Uterus (tissue), 4 donors: Measurements from ENCODE around the gene PSMD12. TPM values are rescaled to one million over a fixed set of nuclear protein-coding genes. Genes with fewer than 3 reads are reported as not detected.

Experiments used
- DNase-seq, 2 donors: peaks; one replicate each; pipeline ENCODE4 v3.0.0-alpha.2; 2019 to 2020
- H3K27ac ChIP-seq, 2 donors: fragments of 200-600 bp; sonication (generic); 1 replicate in 1 of 2; 2 replicates in 1 of 2; pipeline ENCODE4 v1.5.1; 2016 to 2018
- H3K27me3 ChIP-seq, 2 donors: fragments of 200-600 bp; sonication (generic); one replicate each; pipeline ENCODE4 v1.5.1; 2018 to 2019; ENCODE audit warnings: control low read depth in 1 of 2
- H3K36me3 ChIP-seq, 2 donors: fragments of 200-600 bp; sonication (generic); one replicate each; pipeline ENCODE4 v1.5.1; 2019; ENCODE audit warnings: control low read depth in 1 of 2
- H3K4me1 ChIP-seq, 2 donors: fragments of 200-600 bp; sonication (generic); one replicate each; pipeline ENCODE4 v1.5.1; 2018 to 2019; ENCODE audit warnings: control low read depth in 1 of 2
- H3K4me3 ChIP-seq, 2 donors: fragments of 200-600 bp; sonication (generic); 1 replicate in 1 of 2; 2 replicates in 1 of 2; pipeline ENCODE4 v1.5.1; 2018 to 2019; ENCODE audit warnings: mild to moderate bottlenecking in 1 of 2
- H3K9me3 ChIP-seq, 2 donors: fragments of 200-600 bp; sonication (generic); one replicate each; pipeline ENCODE4 v1.5.1; 2019; ENCODE audit warnings: control low read depth in 1 of 2
- CTCF ChIP-seq, 4 experiments: fragments of 200-600 bp in 2 of 4; fragments of 450-650 bp in 2 of 4; sonication (generic) in 2 of 4; IDR thresholded peaks; one replicate each; pipeline ENCODE4 v1.5.1; 2016 to 2019; ENCODE audit warnings: antibody characterized with exemption in 4 of 4, mild to moderate bottlenecking in 2 of 4, moderate library complexity in 1 of 4
- POLR2A ChIP-seq, 2 donors: fragments of 450-650 bp; IDR thresholded peaks; one replicate each; pipeline ENCODE4 v1.6.1; 2016; ENCODE audit warnings: antibody characterized with exemption in 2 of 2, mild to moderate bottlenecking in 1 of 2, moderate library complexity in 1 of 2
- intact Hi-C: fragments of 100-400 bp; cut with DNase I; formaldehyde crosslinking; loops from one replicate; pipeline ENCODE4 v1.15.1; 2023; ENCODE audit warnings: low total_unique reads
- total RNA-seq, 4 donors: library from RNA; depleted of rRNA in 3 of 4; stranded (reverse); fragments of >200 nt in 3 of 4; gene quantifications; one replicate each; pipeline versions ENCODE4 v1.1.0 to v1.2.4, GENCODE V29; 2014 to 2023
- donor health status: DM: yes; HTN: yes; CAD: no.

PSMD12 gene
- total RNA-seq, 4 donors from 2014 or later: 10.5 to 55.6 (median 24.9) TPM

DNA sequence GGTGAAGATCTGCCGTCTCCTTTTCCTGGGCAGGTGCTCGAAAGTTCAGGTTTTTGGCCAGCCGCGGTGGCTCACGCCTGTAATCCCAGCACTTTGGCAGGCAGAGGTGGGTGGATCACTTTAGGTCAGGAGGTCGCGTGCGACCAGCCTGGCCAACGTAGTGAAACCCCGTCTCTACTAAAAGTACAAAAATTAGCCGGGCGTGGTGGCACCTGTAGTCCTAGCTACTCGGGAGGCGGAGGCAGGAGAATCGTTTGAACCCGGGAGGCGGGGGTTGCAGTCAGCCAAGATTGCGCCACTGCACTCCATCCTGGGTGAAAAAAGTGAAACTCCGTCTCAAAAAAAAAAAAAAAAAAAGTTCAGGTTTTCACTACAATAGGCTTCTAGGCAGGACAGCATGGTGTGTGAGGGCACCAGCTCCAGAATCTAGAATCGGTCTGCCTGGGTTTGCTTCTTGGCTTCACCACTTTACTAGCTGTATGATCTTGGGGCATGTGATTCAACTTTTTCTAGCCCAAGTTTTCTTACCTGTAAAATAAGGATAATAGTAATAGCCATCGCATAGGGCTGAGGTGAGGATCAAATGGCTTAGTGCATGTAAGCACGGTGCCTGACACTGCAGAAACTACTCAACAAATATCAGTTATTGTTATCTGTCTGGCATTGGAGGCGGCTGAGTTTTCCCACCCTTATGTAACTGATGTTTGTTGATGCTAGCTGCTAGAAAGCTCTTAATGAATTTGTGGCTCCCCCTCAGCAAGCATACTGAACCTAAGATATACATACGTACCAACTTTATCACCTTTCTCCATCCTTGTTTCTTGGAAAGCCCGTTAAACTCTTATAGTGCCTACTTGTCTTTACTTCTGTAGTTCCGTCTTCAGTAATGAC lies 1.3 kb downstream of the PSMD12 start:
- no peaks in the 10 kb centered on the region for H3K36me3 ChIP-seq
- H3K4me1 ChIP-seq: peaks cover 0 to 15% of the 10 kb centered on the region in 2 donors
- intact Hi-C loops: no loop called here
- H3K27me3 ChIP-seq: no peaks in the 10 kb centered on the region
- H3K9me3 ChIP-seq: no peaks in the 10 kb centered on the region
- peak overlapping the region; percentile 86 to 93 for H3K4me3 ChIP-seq
- H3K27ac ChIP-seq: peak overlapping the region; percentile 89 to 91
- TF ChIP-seq CTCF (IDR thresholded peaks at IDR 0.05) (no peak), POLR2A (IDR thresholded peaks at IDR 0.05) (no peak)
- no peak for DNase-seq

DNA sequence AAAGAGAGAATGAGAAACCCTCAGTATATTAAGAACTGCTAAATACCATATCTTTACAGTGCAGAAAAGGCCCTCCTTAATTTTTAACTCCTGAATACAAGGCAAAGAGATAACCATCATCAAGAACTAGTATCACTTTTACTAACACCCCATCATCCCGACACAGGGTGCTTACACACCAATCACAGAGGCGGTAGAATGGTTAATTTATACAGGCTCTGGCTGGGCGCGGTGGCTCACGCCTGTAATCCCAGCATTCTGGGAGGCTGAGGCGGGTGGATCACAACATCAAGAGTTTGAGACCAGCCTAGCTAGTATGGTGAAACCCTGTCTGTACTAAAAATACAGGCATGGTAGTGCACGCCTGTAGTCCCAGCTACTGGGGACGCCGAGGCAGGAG lies 4.2 kb downstream of the PSMD12 start:
- Histone ChIP-seq H3K9me3 (no peaks in the 10 kb centered on the region), H3K4me1 (peaks cover 0 to 15% of the 10 kb centered on the region in 2 donors), H3K27me3 (no peaks in the 10 kb centered on the region), H3K4me3 (no peak overlapping the region), H3K36me3 (no peaks in the 10 kb centered on the region), H3K27ac (no peak overlapping the region)
- intact Hi-C loops: no loop called here
- DNase-seq: no peak
- TF ChIP-seq CTCF (IDR thresholded peaks at IDR 0.05) (no peak), POLR2A (IDR thresholded peaks at IDR 0.05) (no peak)

DNA sequence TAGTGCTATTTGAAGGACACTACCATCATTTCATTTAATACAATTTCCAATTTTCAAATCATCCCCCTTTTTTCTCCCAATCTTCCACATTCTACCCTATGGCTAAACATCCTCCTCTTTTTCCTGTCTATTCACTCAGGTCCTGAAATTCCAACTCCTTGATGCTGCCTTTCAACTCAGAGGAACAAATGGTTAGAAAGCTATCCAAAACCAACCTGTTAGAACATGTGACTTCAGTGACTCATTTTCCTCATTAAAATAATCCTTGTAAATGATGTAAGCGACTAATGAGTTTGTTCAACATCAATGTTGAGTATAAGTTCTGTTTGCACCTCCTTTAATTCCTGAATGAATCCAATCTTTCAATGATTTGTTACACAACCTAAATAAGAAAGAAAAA lies 5.5 kb downstream of the PSMD12 start:
- Histone ChIP-seq H3K9me3 (no peaks in the 10 kb centered on the region), H3K4me3 (no peak overlapping the region), H3K27me3 (no peaks in the 10 kb centered on the region), H3K36me3 (no peaks in the 10 kb centered on the region), H3K4me1 (peaks cover 0 to 15% of the 10 kb centered on the region in 2 donors), H3K27ac (no peak overlapping the region)
- intact Hi-C loops: no loop called here
- TF ChIP-seq CTCF (IDR thresholded peaks at IDR 0.05) (no peak), POLR2A (IDR thresholded peaks at IDR 0.05) (no peak)
- DNase-seq: no peak

DNA sequence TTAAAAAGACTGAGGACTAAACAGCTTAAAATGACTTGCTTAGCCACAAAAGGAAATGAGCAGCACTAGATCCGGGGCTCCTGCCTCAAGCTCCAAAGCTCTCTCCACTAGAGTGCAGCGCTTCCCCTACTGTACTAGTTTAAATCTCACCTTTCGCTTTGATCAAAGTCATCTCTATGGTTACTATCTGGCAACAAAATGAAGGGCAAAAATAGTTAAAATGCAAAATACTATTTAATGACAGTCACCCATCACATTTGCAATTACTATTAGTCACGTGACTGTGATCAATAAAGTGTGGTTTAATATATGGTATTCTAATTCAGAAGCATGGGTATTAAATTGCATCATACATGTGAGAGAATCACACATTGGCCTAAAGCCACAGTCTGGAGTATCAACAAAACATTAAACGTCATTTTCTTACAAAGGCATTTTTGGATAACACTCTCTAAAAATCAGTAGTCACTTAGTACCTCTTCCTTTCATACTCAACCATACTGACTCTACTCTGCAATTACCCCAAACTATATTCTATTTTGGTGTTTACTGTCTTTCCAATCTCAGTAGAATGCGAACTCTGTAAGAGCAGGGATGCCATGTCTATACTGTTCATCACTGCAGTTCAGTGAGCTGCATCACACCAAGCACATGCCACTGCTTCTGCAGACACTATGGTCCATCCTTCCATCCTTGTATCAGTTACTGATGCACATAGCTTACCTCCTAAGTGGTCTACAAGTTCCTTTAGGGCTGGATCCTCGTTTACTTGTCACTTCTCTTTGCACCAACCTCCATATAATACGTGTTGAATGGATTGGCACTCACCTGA lies 6.2 kb downstream of the PSMD12 start:
- no peak for DNase-seq
- no peaks in the 10 kb centered on the region for H3K9me3 ChIP-seq
- TF ChIP-seq POLR2A (IDR thresholded peaks at IDR 0.05) (no peak), CTCF (IDR thresholded peaks at IDR 0.05) (no peak)
- H3K36me3 ChIP-seq: no peaks in the 10 kb centered on the region
- H3K27ac ChIP-seq: no peak overlapping the region
- peaks cover 0 to 13% of the 10 kb centered on the region in 2 donors for H3K4me1 ChIP-seq
- no peaks in the 10 kb centered on the region for H3K27me3 ChIP-seq
- intact Hi-C loops: no loop called here
- no peak overlapping the region for H3K4me3 ChIP-seq

GRCh38 chr17:67358612-67359011 lies 7.8 kb downstream of the PSMD12 start:
- no peaks in the 10 kb centered on the region for H3K36me3 ChIP-seq
- intact Hi-C loops: no loop called here
- TF ChIP-seq CTCF (IDR thresholded peaks at IDR 0.05): no peak

More at GRCh38 chr17:67358612-67359011, 7.8 kb downstream of the PSMD12 start:
- Histone ChIP-seq H3K27me3 (no peaks in the 10 kb centered on the region), H3K4me1 (peaks cover 0 to 6% of the 10 kb centered on the region in 2 donors), H3K27ac (no peak overlapping the region), H3K4me3 (no peak overlapping the region), H3K9me3 (no peaks in the 10 kb centered on the region)
- DNase-seq: no peak
